NCI-H460 (cell line): ENCODE results near the gene TMEM156. TPM values are rescaled to one million over a fixed set of nuclear protein-coding genes. Genes with fewer than 3 reads are reported as not detected.
"Not testable (repeated sequence)": the region's sequence is repeated elsewhere in the genome, so short reads cannot be mapped to it uniquely, and the experiment has no call there.

Experiments
- DNase-seq: peaks from one replicate; pipeline ENCODE4 v3.0.0-alpha.2; 2016; ENCODE audit warnings: low read depth; ENCODE audit errors: extremely low read depth
- total RNA-seq: library from RNA; depleted of rRNA; stranded (reverse); fragments of >200 nt; shearing (Covaris generic); gene quantifications from 2 replicates; pipeline ENCODE4 v1.2.3, GENCODE V29; 2014

The TMEM156 gene
- total RNA-seq, 1 experiment from 2014 or later, result 5.8 TPM

GRCh38 chr4:38959248-38959647 lies 73.0 kb downstream of the TMEM156 start:
- DNase-seq, result not testable (repeated sequence)

- no peak for DNase-seq
These were observed 73.6 kb downstream of the TMEM156 start for GRCh38 chr4:38958453-38959190.

GRCh38 chr4:38957893-38958292 lies 74.3 kb downstream of the TMEM156 start:
- DNase-seq, result no peak

- no peak for DNase-seq
These were observed 74.9 kb downstream of the TMEM156 start for GRCh38 chr4:38957261-38957815.

GRCh38 chr4:38955957-38956356 lies 76.3 kb downstream of the TMEM156 start:
- DNase-seq, result no peak

GRCh38 chr4:38954727-38955126 lies 77.5 kb downstream of the TMEM156 start:
- no peak for DNase-seq

- no peak for DNase-seq
These were observed 80.2 kb downstream of the TMEM156 start for GRCh38 chr4:38952017-38952416.

GRCh38 chr4:38951598-38951997 lies 80.6 kb downstream of the TMEM156 start:
- DNase-seq, result no peak

GRCh38 chr4:38950734-38951133 lies 81.5 kb downstream of the TMEM156 start:
- DNase-seq, result no peak

GRCh38 chr4:38950159-38950558 lies 82.0 kb downstream of the TMEM156 start:
- DNase-seq, result no peak

- no peak for DNase-seq
These were observed 82.7 kb downstream of the TMEM156 start for GRCh38 chr4:38949411-38950051.

GRCh38 chr4:38948551-38948950 lies 83.7 kb downstream of the TMEM156 start:
- DNase-seq, result peak; percentile 11

- DNase-seq, result no peak
These were observed 85.3 kb downstream of the TMEM156 start for GRCh38 chr4:38946919-38947318.

- no peak for DNase-seq
These were observed 87.8 kb downstream of the TMEM156 start for GRCh38 chr4:38944440-38944839.

- DNase-seq, result no peak
These were observed 88.9 kb downstream of the TMEM156 start for GRCh38 chr4:38943343-38943742.

GRCh38 chr4:38941906-38942305 lies 90.3 kb downstream of the TMEM156 start:
- not testable (repeated sequence) for DNase-seq

- DNase-seq, result no peak
These were observed 91.7 kb downstream of the TMEM156 start for GRCh38 chr4:38940476-38940875.

- no peak for DNase-seq
These were observed 93.0 kb downstream of the TMEM156 start for GRCh38 chr4:38939165-38939564.

- DNase-seq, result no peak
These were observed 96.7 kb downstream of the TMEM156 start for GRCh38 chr4:38935391-38936073.

- DNase-seq, result no peak
These were observed 101.1 kb downstream of the TMEM156 start for GRCh38 chr4:38931125-38931524.

GRCh38 chr4:38930707-38931106 lies 101.5 kb downstream of the TMEM156 start:
- DNase-seq, result no peak
